HCT116 (cell line): Measurements from ENCODE around the gene USP36. TPM values are rescaled to one million over a fixed set of nuclear protein-coding genes. Genes with fewer than 3 reads are reported as not detected.

Experiments
- ATAC-seq: fragments of 200-7000 bp; cut with Tn5 transposase; 2 replicates; pipeline ENCODE4 v1.9.1; 2020; ENCODE audit warnings: mild to moderate bottlenecking, moderate library complexity
- BruUV-seq: library from RNA; stranded (reverse); fragments of 400-500 nt; replicated peaks from 2 replicates; lab custom pipeline; 2021; lab: Mats Ljungman, UMichigan
- CTCF ChIA-PET: fragments of 300-600 bp; sonication (Branson Sonifier 250); formaldehyde crosslinking; loops from one replicate; lab custom pipeline; 2021; ENCODE audit warnings: antibody characterized with exemption; lab: Charles Lee
- POLR2A ChIA-PET: fragments of 300-600, 350-600 bp; sonication (Branson Sonifier 250); formaldehyde crosslinking; loops from one replicate; lab custom pipeline; 2021; ENCODE audit warnings: antibody characterized with exemption; lab: Charles Lee
- RAD21 ChIA-PET, 2 experiments: fragments of 300-600 bp; sonication (Branson Sonifier 250); formaldehyde crosslinking; loops; one replicate each; lab custom pipeline; 2023; ENCODE audit warnings: low total read pairs in 2 of 2; ENCODE audit not compliant: uncharacterized antibody in 2 of 2, unreplicated experiment in 2 of 2, low non-redundant PET in 1 of 2; lab: Charles Lee
- DNase-seq: peaks from one replicate; pipeline ENCODE4 v3.0.0-alpha.2; 2010; ENCODE audit warnings: low read depth, low spot score
- H2AFZ ChIP-seq: fragments of 200-600 bp; shearing (Covaris generic), sonication (generic); 2 replicates; pipeline ENCODE4 v1.6.1; 2017; ENCODE audit warnings: low read depth, mixed run types, mixed read lengths, antibody characterized with exemption, low read length; ENCODE audit not compliant: poor library complexity, severe bottlenecking
- H3K27ac ChIP-seq: 2 replicates; pipeline ENCODE4 v1.5.1; 2012; ENCODE audit warnings: low read depth, low read length
- H3K27me3 ChIP-seq: fragments of 200-600 bp; sonication (generic); 2 replicates; pipeline ENCODE4 v1.6.1; 2016; ENCODE audit warnings: mixed run types, low read length, mixed read lengths; ENCODE audit not compliant: insufficient read depth
- H3K36me3 ChIP-seq, 2 experiments: fragments of 200-500 bp in 1 of 2; fragments of 200-600 bp in 1 of 2; sonication (Bioruptor generic) in 1 of 2; sonication (generic) in 1 of 2; 2 replicates each; pipeline versions ENCODE4 v1.5.1 to v1.6.1; 2014 to 2016; ENCODE audit warnings: low read length in 2 of 2, inconsistent platforms in 1 of 2, mixed read lengths in 1 of 2, mixed run types in 1 of 2; ENCODE audit not compliant: insufficient read depth in 2 of 2, control insufficient read depth in 1 of 2
- H3K4me1 ChIP-seq, 2 experiments: fragments of 200-600 bp in 1 of 2; sonication (generic) in 1 of 2; 2 replicates each; pipeline versions ENCODE4 v1.5.1 to v1.6.1; 2012 to 2017; ENCODE audit warnings: low read length in 2 of 2, inconsistent platforms in 1 of 2, mild to moderate bottlenecking in 1 of 2, mixed read lengths in 1 of 2, mixed run types in 1 of 2, moderate library complexity in 1 of 2; ENCODE audit not compliant: insufficient read depth in 2 of 2, control insufficient read depth in 1 of 2
- H3K4me2 ChIP-seq: fragments of 200-600 bp; sonication (generic); 2 replicates; pipeline ENCODE4 v1.6.1; 2017; ENCODE audit warnings: mixed run types, low read length, mixed read lengths
- H3K4me3 ChIP-seq, 2 experiments: fragments of 200-600 bp in 1 of 2; sonication (generic) in 1 of 2; replicated peaks in 1 of 2; 2 replicates each; pipeline ENCODE4 v1.5.1; 2011 to 2016; ENCODE audit warnings: low read length in 2 of 2, control low read depth in 1 of 2, low read depth in 1 of 2, mild to moderate bottlenecking in 1 of 2, mixed read lengths in 1 of 2, mixed run types in 1 of 2
- H3K79me2 ChIP-seq: fragments of 200-600 bp; sonication (generic); 2 replicates; pipeline ENCODE4 v1.6.1; 2017; ENCODE audit warnings: mild to moderate bottlenecking, mixed run types, low read length, moderate library complexity, mixed read lengths; ENCODE audit not compliant: insufficient read depth
- H3K9ac ChIP-seq: fragments of 200-600 bp; sonication (generic); 2 replicates; pipeline ENCODE4 v1.6.1; 2016; ENCODE audit warnings: low read length, mixed read lengths
- H3K9me2 ChIP-seq: fragments of 200-600 bp; sonication (generic), shearing (Covaris generic); 2 replicates; pipeline ENCODE4 v1.6.1; 2017; ENCODE audit warnings: mixed run types, mild to moderate bottlenecking, moderate library complexity; ENCODE audit not compliant: insufficient read depth
- H3K9me3 ChIP-seq, 2 experiments: fragments of 200-500 bp in 1 of 2; fragments of 200-600 bp in 1 of 2; sonication (Bioruptor generic) in 1 of 2; sonication (generic) in 1 of 2; 2 replicates each; pipeline ENCODE4 v1.6.1; 2014 to 2017; ENCODE audit warnings: low read length in 2 of 2, mixed read lengths in 2 of 2, inconsistent platforms in 1 of 2, low read depth in 1 of 2, mild to moderate bottlenecking in 1 of 2, mixed run types in 1 of 2, moderate library complexity in 1 of 2; ENCODE audit not compliant: control insufficient read depth in 1 of 2, insufficient read depth in 1 of 2
- H4K20me1 ChIP-seq: fragments of 200-600 bp; sonication (generic), shearing (Covaris generic); 2 replicates; pipeline ENCODE4 v1.6.1; 2017; ENCODE audit warnings: mixed run types, mild to moderate bottlenecking, moderate library complexity; ENCODE audit not compliant: insufficient read depth
- ATF3 ChIP-seq: IDR thresholded peaks from 2 replicates; pipeline ENCODE4 v1.6.1; 2012
- CBX3 ChIP-seq: IDR thresholded peaks from 2 replicates; pipeline ENCODE4 v1.6.1; 2012; ENCODE audit warnings: low read depth
- CTCF ChIP-seq, 3 experiments: fragments of 200-600 bp in 1 of 3; sonication (generic) in 1 of 3; IDR thresholded peaks in 2 of 3; conservative IDR thresholded peaks in 1 of 3; 2 replicates each; pipeline ENCODE4 v1.5.1; 2012 to 2017; ENCODE audit warnings: low read depth in 2 of 3, low read length in 2 of 3, antibody characterized with exemption in 1 of 3, borderline replicate concordance in 1 of 3, control low read depth in 1 of 3, mild to moderate bottlenecking in 1 of 3, mixed read lengths in 1 of 3, mixed run types in 1 of 3, moderate library complexity in 1 of 3; ENCODE audit not compliant: insufficient read depth in 1 of 3
- ELF1 ChIP-seq: IDR thresholded peaks from 2 replicates; pipeline ENCODE4 v1.6.1; 2012; ENCODE audit warnings: low read depth, borderline replicate concordance
- MAX ChIP-seq: IDR thresholded peaks from 2 replicates; pipeline ENCODE4 v1.6.1; 2012
- RAD21 ChIP-seq: IDR thresholded peaks from 2 replicates; pipeline ENCODE4 v1.6.1; 2012; ENCODE audit warnings: low read depth, mild to moderate bottlenecking
- REST ChIP-seq: IDR thresholded peaks from 2 replicates; pipeline ENCODE4 v1.6.1; 2012; ENCODE audit warnings: low read depth
- SIN3A ChIP-seq: IDR thresholded peaks from 2 replicates; pipeline ENCODE4 v1.6.1; 2012; ENCODE audit warnings: low read depth
- SP1 ChIP-seq: IDR thresholded peaks from 2 replicates; pipeline ENCODE4 v1.6.1; 2012; ENCODE audit warnings: low read depth
- ZBTB33 ChIP-seq: IDR thresholded peaks from 2 replicates; pipeline ENCODE4 v1.6.1; 2011; ENCODE audit warnings: mild to moderate bottlenecking, low read length, moderate library complexity; ENCODE audit not compliant: insufficient replicate concordance; ENCODE audit errors: extremely low read depth
- ZNF274 ChIP-seq: fragments of 200-500 bp; sonication (Bioruptor generic); IDR thresholded peaks from 2 replicates; pipeline ENCODE4 v1.6.1; 2014; ENCODE audit warnings: mild to moderate bottlenecking, low read depth, low read length, inconsistent platforms
- intact Hi-C: fragments of 100-400 bp; cut with micrococcal nuclease; formaldehyde crosslinking; loops from 2 replicates; pipeline ENCODE4 v1.10.0; 2022
- total RNA-seq: library from RNA; stranded (reverse); gene quantifications from one replicate; pipeline ENCODE4 v1.2.1, GENCODE V29; 2021; ENCODE audit not compliant: unreplicated experiment

Gene USP36
- total RNA-seq, 1 experiment from 2014 or later = 104 TPM

- no peaks in the 10 kb centered on the region for H3K36me3 ChIP-seq
- no peak overlapping the region for H3K4me3 ChIP-seq
- H3K4me2 ChIP-seq = peak overlapping the region; percentile 18; the same call in 1 of the 2 replicates
- RAD21 ChIA-PET = no interaction called here
- peaks cover 12 to 25% of the 10 kb centered on the region in 2 experiments for H3K4me1 ChIP-seq
- H3K27me3 ChIP-seq = no peaks in the 10 kb centered on the region
- no peak for DNase-seq
- intact Hi-C loops = no loop called here
- H3K9me3 ChIP-seq = no peaks in the 10 kb centered on the region
- TF ChIP-seq SIN3A (no peak), ELF1 (no peak), CBX3 (no peak), ATF3 (no peak), SP1 (no peak), MAX (no peak), RAD21 (no peak), ZNF274 (no peak), REST (no peak), ZBTB33 (no peak), CTCF (IDR thresholded peaks at IDR 0.05 in 2 of 3, conservative IDR thresholded peaks at IDR 0.05 in 1 of 3; ENCODE audit: borderline replicate concordance in 1 of 3, insufficient read depth in 1 of 3, low read depth in 2 of 3, low read length in 2 of 3) (no peak)
- H3K27ac ChIP-seq = no peak overlapping the region
- no peak overlapping the region for H3K9ac ChIP-seq
- no peak for ATAC-seq
- peaks cover 46% of the 10 kb centered on the region for H3K79me2 ChIP-seq
- BruUV-seq = no TSS peak
- H3K9me2 ChIP-seq = no peaks in the 10 kb centered on the region
- POLR2A ChIA-PET = interaction anchor here (1.0 kb wide), 1 partner anchor 10 kb away, joined by 3 read pairs; no protein-coding TSS in a partner anchor
- H4K20me1 ChIP-seq = no peaks in the 10 kb centered on the region; the same call in 1 of the 2 replicates
- no peak overlapping the region for H2AFZ ChIP-seq
- CTCF ChIA-PET = no interaction called here
Measured at GRCh38 chr17:78765821-78766220, 74.8 kb downstream of the USP36 start.
